Keratinocyte (primary cell): ENCODE measurements around the gene GCNT3. TPM values are rescaled to one million over a fixed set of nuclear protein-coding genes. Genes with fewer than 3 reads are reported as not detected.

Experiments used
- DNase-seq: peaks from one replicate; pipeline ENCODE4 v3.0.0-alpha.2; 2011; ENCODE audit warnings: low read depth, missing footprints, low spot score
- FAIRE-seq: peaks from 2 replicates; lab custom pipeline; 2011; peaks lifted over from hg19 to GRCh38; lab: Jason Lieb, UNC
- H2AFZ ChIP-seq: 2 replicates; pipeline ENCODE4 v1.6.0; 2012; ENCODE audit warnings: low read length, control low read depth, inconsistent platforms; ENCODE audit not compliant: control insufficient read depth
- H3K27ac ChIP-seq: 2 replicates; pipeline ENCODE4 v1.5.1; 2011; ENCODE audit warnings: low read length; ENCODE audit not compliant: control insufficient read depth, insufficient read depth
- H3K27me3 ChIP-seq: 3 replicates; pipeline ENCODE4 v1.6.0; 2011; ENCODE audit warnings: low read length; ENCODE audit not compliant: control insufficient read depth, insufficient read depth; ENCODE audit errors: extremely low read depth
- H3K36me3 ChIP-seq, 2 experiments: 2 replicates in 1 of 2; 3 replicates in 1 of 2; pipeline ENCODE4 v1.5.1; 2011; ENCODE audit warnings: low read length in 2 of 2, mild to moderate bottlenecking in 1 of 2; ENCODE audit not compliant: control insufficient read depth in 2 of 2, insufficient read depth in 2 of 2; ENCODE audit errors: extremely low read depth in 1 of 2
- H3K4me1 ChIP-seq: 3 replicates; pipeline ENCODE4 v1.5.1; 2011; ENCODE audit warnings: low read length; ENCODE audit not compliant: control insufficient read depth, insufficient read depth; ENCODE audit errors: extremely low read depth
- H3K4me2 ChIP-seq: 3 replicates; pipeline ENCODE4 v1.6.0; 2011; ENCODE audit warnings: low read depth, low read length; ENCODE audit not compliant: control insufficient read depth, insufficient read depth; ENCODE audit errors: extremely low read depth
- H3K4me3 ChIP-seq, 3 experiments: fragments of 200-600 bp in 1 of 3; sonication (generic) in 1 of 3; 2 replicates in 2 of 3; 3 replicates in 1 of 3; pipeline ENCODE4 v1.5.1; 2011 to 2016; ENCODE audit warnings: low read length in 3 of 3, mild to moderate bottlenecking in 3 of 3, control low read depth in 2 of 3, inconsistent platforms in 1 of 3, low read depth in 1 of 3, mixed read lengths in 1 of 3, mixed run types in 1 of 3, moderate library complexity in 1 of 3; ENCODE audit not compliant: control insufficient read depth in 2 of 3, insufficient read depth in 2 of 3; ENCODE audit errors: extremely low read depth in 1 of 3
- H3K79me2 ChIP-seq: 2 replicates; pipeline ENCODE4 v1.6.0; 2012; ENCODE audit warnings: low read length; ENCODE audit not compliant: control insufficient read depth, insufficient read depth
- H3K9ac ChIP-seq: 3 replicates; pipeline ENCODE4 v1.6.0; 2011; ENCODE audit warnings: low read length; ENCODE audit not compliant: control insufficient read depth, insufficient read depth; ENCODE audit errors: extremely low read depth
- H3K9me1 ChIP-seq: 3 replicates; pipeline ENCODE4 v1.6.0; 2011; ENCODE audit warnings: low read length; ENCODE audit not compliant: control insufficient read depth, insufficient read depth; ENCODE audit errors: extremely low read depth
- H3K9me3 ChIP-seq: 2 replicates; pipeline ENCODE4 v1.5.1; 2012; ENCODE audit warnings: low read depth, low read length; ENCODE audit not compliant: control insufficient read depth
- H4K20me1 ChIP-seq: 3 replicates; pipeline ENCODE4 v1.6.0; 2011; ENCODE audit warnings: low read length; ENCODE audit not compliant: control insufficient read depth, insufficient read depth; ENCODE audit errors: extremely low read depth
- EZH2 ChIP-seq: IDR thresholded peaks from one replicate; pipeline ENCODE4 v1.6.1; 2012; ENCODE audit warnings: inconsistent platforms, mild to moderate bottlenecking, low read length, moderate library complexity
- dilution Hi-C: fragments of 300-500 bp; cut with MboI; formaldehyde crosslinking; loops from one replicate; pipeline ENCODE4 v1.7.0; 2020; ENCODE audit warnings: low sequenced_read_pairs; ENCODE audit not compliant: extremely low pct_ligation_motif_present
- polyA plus RNA-seq, 5 experiments: library from polyadenylated mRNA; depleted of rRNA in 3 of 5; stranded (reverse) in 3 of 5; stranded (forward) in 1 of 5; unstranded in 1 of 5; fragments of >200 nt; gene quantifications; 1 replicate in 1 of 5; 2 replicates in 3 of 5; 3 replicates in 1 of 5; pipeline versions ENCODE4 v1.2.1 to v1.2.3, GENCODE V29; 2011 to 2012; ENCODE audit warnings: missing spikeins in 2 of 5, low read depth in 1 of 5, low replicate concordance in 1 of 5
- TF ChIP-seq, protein P1 (sequence below), 3 experiments: IDR thresholded peaks in 1 of 3; conservative IDR thresholded peaks in 1 of 3; optimal IDR thresholded peaks in 1 of 3; 2 replicates in 2 of 3; 3 replicates in 1 of 3; pipeline versions ENCODE3 to v1.5.1; 2011; ENCODE audit warnings: low read length in 3 of 3, mild to moderate bottlenecking in 3 of 3, moderate library complexity in 2 of 3, control low read depth in 1 of 3, inconsistent platforms in 1 of 3; ENCODE audit not compliant: insufficient read depth in 2 of 3; ENCODE audit errors: extremely low read depth in 1 of 3

The GCNT3 gene
- polyA plus RNA-seq, 1 donor (not counting 4 experiments of a cell fraction or from before 2014, with no cell fraction given): 0.26 TPM

DNA sequence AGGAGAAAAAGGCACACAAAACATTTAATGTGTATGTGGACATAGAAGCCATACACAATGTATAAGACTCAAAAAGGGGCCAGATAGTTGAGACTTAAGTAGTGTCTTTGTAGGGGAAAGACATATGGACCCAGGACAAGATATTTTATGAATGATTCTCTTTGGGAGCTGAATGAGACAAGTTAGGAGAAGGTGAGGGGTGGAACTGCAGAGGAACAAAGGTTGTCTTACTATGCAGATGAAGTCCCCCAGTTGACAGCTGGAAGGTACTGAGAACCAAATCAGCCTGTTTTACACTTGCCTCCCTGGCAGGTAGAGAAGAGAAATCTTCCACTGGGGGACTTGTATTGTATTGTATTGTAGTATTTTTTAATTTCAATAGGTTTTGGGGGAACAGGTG lies 14.9 kb upstream of the GCNT3 start:
- peaks cover 10% of the 10 kb centered on the region for H3K4me1 ChIP-seq
- no peak for DNase-seq
- dilution Hi-C loops: no loop called here

DNA sequence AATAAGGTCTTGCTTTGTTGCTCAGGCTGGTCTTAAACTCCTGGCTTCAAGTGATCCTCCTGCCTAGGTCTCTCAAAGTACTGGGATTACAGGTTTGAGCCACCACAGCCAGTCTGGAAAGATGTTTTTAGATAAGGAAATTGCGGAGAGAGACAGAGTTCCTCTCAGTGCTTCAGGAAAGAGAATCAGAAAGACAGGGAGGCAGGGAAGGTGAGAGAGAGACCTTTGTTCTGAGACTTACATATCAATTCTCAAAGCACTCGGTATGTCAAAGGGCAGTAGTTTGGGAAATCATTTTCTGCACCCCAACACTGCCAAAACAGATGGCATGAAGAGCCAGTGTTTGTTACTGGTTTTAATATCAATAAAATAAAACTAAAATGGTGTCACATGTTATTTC lies 13.1 kb upstream of the GCNT3 start:
- Histone ChIP-seq H3K4me1 (peaks cover 6% of the 10 kb centered on the region), H3K9me3 (no peaks in the 10 kb centered on the region), H3K4me3 (no peak overlapping the region), H3K9ac (no peak overlapping the region), H3K27me3 (no peaks in the 10 kb centered on the region), H3K79me2 (no peaks in the 10 kb centered on the region), H2AFZ (no peak overlapping the region), H3K4me2 (no peak overlapping the region), H3K27ac (no peak overlapping the region), H3K9me1 (no peaks in the 10 kb centered on the region), H3K36me3 (no peaks in the 10 kb centered on the region), H4K20me1 (no peaks in the 10 kb centered on the region)
- DNase-seq (no peak), FAIRE-seq (no peak)
- dilution Hi-C loops: no loop called here
- no peak for TF ChIP-seq EZH2
- TF ChIP-seq, protein P1, sequence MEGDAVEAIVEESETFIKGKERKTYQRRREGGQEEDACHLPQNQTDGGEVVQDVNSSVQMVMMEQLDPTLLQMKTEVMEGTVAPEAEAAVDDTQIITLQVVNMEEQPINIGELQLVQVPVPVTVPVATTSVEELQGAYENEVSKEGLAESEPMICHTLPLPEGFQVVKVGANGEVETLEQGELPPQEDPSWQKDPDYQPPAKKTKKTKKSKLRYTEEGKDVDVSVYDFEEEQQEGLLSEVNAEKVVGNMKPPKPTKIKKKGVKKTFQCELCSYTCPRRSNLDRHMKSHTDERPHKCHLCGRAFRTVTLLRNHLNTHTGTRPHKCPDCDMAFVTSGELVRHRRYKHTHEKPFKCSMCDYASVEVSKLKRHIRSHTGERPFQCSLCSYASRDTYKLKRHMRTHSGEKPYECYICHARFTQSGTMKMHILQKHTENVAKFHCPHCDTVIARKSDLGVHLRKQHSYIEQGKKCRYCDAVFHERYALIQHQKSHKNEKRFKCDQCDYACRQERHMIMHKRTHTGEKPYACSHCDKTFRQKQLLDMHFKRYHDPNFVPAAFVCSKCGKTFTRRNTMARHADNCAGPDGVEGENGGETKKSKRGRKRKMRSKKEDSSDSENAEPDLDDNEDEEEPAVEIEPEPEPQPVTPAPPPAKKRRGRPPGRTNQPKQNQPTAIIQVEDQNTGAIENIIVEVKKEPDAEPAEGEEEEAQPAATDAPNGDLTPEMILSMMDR (optimal IDR thresholded peaks at IDR 0.05 in 1 of 3, IDR thresholded peaks at IDR 0.05 in 1 of 3, conservative IDR thresholded peaks at IDR 0.05 in 1 of 3; ENCODE audit: extremely low read depth in 1 of 3, insufficient read depth in 2 of 3, low read length in 3 of 3): no peak

More for the DNA sequence above, 14.9 kb upstream of the GCNT3 start:
- Histone ChIP-seq H3K4me3 (no peak overlapping the region), H4K20me1 (no peaks in the 10 kb centered on the region), H3K9me3 (no peaks in the 10 kb centered on the region), H3K79me2 (no peaks in the 10 kb centered on the region), H3K4me2 (no peak overlapping the region), H3K36me3 (no peaks in the 10 kb centered on the region), H3K27ac (no peak overlapping the region), H3K27me3 (no peaks in the 10 kb centered on the region), H2AFZ (no peak overlapping the region), H3K9me1 (no peaks in the 10 kb centered on the region), H3K9ac (no peak overlapping the region)
- TF ChIP-seq EZH2: no peak
- TF ChIP-seq, protein P1 (optimal IDR thresholded peaks at IDR 0.05 in 1 of 3, IDR thresholded peaks at IDR 0.05 in 1 of 3, conservative IDR thresholded peaks at IDR 0.05 in 1 of 3; ENCODE audit: extremely low read depth in 1 of 3, insufficient read depth in 2 of 3, low read length in 3 of 3): no peak
- FAIRE-seq: no peak
